Measurements from ENCODE around the gene MSLN. TPM values are rescaled to one million over a fixed set of nuclear protein-coding genes. Genes with fewer than 3 reads are reported as not detected.

MSLN gene
- total RNA-seq, 2 experiments from 2014 or later: not detected

DNA sequence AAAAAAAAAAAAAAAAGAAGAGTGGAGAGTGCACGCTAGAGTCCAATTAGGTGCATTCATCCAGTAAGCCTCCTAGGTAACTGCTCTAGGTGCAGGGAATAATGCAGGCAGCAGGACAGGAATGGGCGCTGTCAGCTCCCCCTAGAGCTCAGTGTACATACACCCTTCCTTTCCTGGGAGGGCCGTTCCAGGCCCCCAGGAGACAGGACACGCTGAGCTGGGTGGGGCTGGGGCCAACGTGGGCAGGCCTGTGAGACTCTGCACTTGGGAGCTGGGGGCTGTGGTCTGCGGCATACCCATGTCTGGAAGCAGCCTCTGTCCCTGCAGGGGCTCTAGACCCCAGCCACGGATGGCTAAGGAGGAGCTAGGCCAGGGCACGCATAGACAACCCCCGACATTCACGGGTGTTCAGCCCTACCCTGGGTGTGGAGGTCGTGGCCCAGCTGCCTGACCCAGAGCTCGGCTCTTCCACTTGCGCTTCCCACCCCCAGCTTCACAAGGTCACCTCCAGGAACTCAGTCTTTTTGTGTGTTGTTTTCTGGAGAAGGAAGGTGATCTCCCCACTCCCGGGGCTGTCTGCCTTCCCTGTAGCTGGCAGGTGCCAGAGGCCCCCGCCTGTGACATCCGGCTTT is 40.6 kb upstream of the MSLN start:
- Mint-ChIP-seq H3K4me3 (peak overlapping the region; percentile 78), H3K4me1 (ENCODE audit: low read depth) (peaks cover 28% of the 10 kb centered on the region), H3K27ac (peak overlapping the region; percentile 78), H3K36me3 (ENCODE audit: low read depth) (no peaks in the 10 kb centered on the region), H3K27me3 (no peaks in the 10 kb centered on the region), H3K9me3 (no peaks in the 10 kb centered on the region)
- peak; percentile 14 for ATAC-seq
- ChIA-PET CTCF (interaction anchor here (0.7 to 19.6 kb wide), 14 partner anchors 8 to 338 kb away, joined by 3 to 207 read pairs (median 4); partner anchors contain the start of genes CHTF18, CIAO3, METRN and STUB1), POLR2A (interaction anchor here (0.6 to 8.1 kb wide), 11 partner anchors 8 to 263 kb away, joined by 3 to 84 read pairs (median 4); partner anchors contain the start of genes CIAO3, HAGHL and WDR24)
- DNase-seq: peak; percentile 42
- TF ChIP-seq, protein P1, sequence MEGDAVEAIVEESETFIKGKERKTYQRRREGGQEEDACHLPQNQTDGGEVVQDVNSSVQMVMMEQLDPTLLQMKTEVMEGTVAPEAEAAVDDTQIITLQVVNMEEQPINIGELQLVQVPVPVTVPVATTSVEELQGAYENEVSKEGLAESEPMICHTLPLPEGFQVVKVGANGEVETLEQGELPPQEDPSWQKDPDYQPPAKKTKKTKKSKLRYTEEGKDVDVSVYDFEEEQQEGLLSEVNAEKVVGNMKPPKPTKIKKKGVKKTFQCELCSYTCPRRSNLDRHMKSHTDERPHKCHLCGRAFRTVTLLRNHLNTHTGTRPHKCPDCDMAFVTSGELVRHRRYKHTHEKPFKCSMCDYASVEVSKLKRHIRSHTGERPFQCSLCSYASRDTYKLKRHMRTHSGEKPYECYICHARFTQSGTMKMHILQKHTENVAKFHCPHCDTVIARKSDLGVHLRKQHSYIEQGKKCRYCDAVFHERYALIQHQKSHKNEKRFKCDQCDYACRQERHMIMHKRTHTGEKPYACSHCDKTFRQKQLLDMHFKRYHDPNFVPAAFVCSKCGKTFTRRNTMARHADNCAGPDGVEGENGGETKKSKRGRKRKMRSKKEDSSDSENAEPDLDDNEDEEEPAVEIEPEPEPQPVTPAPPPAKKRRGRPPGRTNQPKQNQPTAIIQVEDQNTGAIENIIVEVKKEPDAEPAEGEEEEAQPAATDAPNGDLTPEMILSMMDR (IDR thresholded peaks at IDR 0.05): no peak
- intact Hi-C loops (cut with micrococcal nuclease): no loop called here

DNA sequence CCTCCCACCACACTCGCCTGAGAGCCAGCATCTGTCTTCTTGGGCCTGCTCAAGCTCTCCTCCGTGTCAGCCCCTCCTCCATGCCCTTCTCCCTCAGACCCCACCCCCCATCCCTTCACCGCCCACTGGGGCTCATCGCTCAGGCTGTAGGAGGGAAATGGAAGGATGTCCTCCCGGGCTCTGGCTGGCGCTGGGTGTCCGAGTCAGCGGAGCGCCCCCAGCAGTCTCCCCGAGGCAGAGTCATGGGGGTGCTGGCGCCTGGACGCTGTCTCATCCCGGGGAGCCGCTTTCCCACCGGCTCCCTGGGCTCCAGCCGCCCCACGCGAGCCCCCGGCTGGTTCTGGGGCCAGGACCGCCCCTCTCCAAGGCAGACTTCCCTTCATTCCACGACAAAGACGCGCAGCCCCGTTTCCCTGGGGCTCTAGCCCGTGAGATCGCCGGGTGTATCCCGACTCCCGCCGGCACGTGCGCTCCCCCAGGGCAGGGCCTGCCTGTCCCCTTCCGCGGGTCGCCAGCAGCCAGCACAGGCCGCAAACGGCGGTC is 40.0 kb upstream of the MSLN start:
- Mint-ChIP-seq H3K27me3 (no peaks in the 10 kb centered on the region), H3K36me3 (ENCODE audit: low read depth) (no peaks in the 10 kb centered on the region), H3K9me3 (no peaks in the 10 kb centered on the region), H3K4me1 (ENCODE audit: low read depth) (peaks cover 29% of the 10 kb centered on the region), H3K4me3 (peak overlapping the region; percentile 78), H3K27ac (peak overlapping the region; percentile 78)
- ChIA-PET POLR2A (interaction anchor here (0.6 to 8.1 kb wide), 12 partner anchors 8 to 263 kb away, joined by 3 to 84 read pairs (median 4); partner anchors contain the start of genes CIAO3, HAGHL and WDR24), CTCF (interaction anchor here (0.7 to 19.6 kb wide), 17 partner anchors 8 to 72 kb away, joined by 3 to 207 read pairs (median 4); partner anchors contain the start of genes CHTF18, CIAO3, METRN and STUB1)
- intact Hi-C loops (cut with micrococcal nuclease): no loop called here
- ATAC-seq (peak; percentile 65), DNase-seq (peak; percentile 86)
- TF ChIP-seq, protein P1 (IDR thresholded peaks at IDR 0.05): peak; percentile 38

DNA sequence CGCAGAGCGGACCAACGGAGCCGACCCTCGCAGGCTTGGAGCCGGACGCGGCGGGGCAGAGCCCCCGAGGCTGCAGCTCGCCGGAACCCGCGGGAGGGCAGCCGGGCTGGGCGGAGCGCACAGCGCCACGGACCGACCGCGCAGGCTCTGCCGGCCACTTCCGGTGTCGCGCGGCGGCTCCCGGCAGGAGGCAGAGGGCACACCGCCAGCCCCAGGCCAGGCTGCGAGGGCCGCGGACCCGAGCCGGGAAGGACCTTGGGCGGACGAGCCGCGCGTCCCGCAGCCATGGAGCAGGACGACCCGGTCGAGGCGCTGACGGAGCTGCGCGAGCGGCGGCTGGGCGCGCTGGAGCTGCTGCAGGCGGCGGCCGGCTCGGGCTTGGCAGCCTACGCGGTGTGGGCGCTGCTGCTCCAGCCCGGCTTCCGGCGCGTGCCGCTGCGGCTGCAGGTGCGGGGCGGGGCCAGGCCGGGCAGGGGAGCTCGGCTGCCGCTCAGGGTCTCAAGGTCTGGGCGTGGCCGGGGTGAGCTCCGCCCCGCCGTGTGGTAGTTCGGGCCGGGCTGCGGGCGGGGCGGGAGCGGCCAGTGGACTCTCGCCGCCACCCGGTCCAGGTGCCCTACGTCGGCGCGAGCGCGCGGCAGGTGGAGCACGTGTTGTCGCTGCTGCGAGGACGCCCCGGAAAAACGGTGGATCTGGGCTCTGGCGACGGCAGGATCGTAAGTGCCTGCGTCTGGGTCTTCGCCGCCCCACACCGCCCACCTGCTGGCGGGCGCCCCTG is 39.4 kb upstream of the MSLN start, which contains the start of gene ANTKMT:
Gene ANTKMT, plus strand, starts transcription at position 157 of the 775 bp plus-strand sequence. Its CDS starts 129 bp downstream, at position 286.
- TF ChIP-seq, protein P1 (IDR thresholded peaks at IDR 0.05): no peak
- intact Hi-C loops (cut with micrococcal nuclease): no loop called here
- Mint-ChIP-seq H3K9me3 (no peaks in the 10 kb centered on the region), H3K27me3 (no peaks in the 10 kb centered on the region), H3K36me3 (ENCODE audit: low read depth) (no peaks in the 10 kb centered on the region), H3K4me3 (peak within 1 kb of the TSS; percentile 78), H3K27ac (peak within 1 kb of the TSS; percentile 78), H3K4me1 (ENCODE audit: low read depth) (peaks cover 26% of the 10 kb centered on the region)
- CTCF ChIA-PET: interaction anchor here (0.7 to 19.6 kb wide), 8 partner anchors 9 to 82 kb away, joined by 3 to 207 read pairs (median 6); partner anchors contain the start of genes CIAO3 and METRN
- DNase-seq: peak; percentile 85
- POLR2A ChIA-PET: interaction anchor here (0.8 to 8.1 kb wide), 8 partner anchors 7 to 195 kb away, joined by 3 to 84 read pairs (median 8); partner anchors contain the start of genes CIAO3 and HAGHL
- ATAC-seq: peak; percentile 67

DNA sequence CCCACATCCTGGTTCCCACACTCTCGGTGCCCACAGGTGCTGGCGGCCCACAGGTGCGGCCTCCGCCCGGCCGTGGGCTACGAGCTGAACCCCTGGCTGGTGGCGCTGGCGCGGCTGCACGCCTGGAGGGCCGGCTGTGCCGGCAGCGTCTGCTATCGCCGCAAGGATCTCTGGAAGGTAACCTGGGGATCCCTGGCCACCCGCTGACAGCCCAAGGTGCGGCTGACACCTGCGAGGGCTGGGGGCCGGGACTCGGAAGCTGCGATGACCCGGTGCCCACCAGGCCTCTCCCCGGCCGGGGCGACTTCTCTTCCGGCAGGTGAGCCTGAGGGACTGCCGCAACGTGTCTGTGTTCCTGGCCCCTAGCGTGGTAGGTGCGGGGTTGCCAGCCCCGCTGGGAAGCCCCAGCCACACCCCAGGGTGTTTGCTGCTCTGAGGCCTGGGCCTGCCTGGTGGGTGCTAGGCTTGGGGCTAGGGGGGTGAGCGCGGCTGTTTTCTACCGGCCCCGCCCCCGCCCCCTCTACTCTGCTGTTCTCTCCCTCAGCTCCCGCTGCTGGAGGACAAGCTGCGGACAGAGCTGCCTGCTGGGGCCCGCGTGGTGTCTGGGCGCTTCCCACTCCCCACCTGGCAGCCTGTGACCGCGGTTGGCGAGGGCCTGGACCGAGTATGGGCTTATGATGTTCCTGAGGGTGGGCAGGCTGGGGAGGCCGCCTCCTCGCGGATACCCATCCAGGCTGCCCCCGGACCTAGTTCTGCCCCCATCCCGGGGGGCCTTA is 38.6 kb upstream of the MSLN start:
- Mint-ChIP-seq H3K4me3 (peak overlapping the region; percentile 64), H3K9me3 (no peaks in the 10 kb centered on the region), H3K4me1 (ENCODE audit: low read depth) (peaks cover 22% of the 10 kb centered on the region), H3K27me3 (no peaks in the 10 kb centered on the region), H3K27ac (no peak overlapping the region), H3K36me3 (ENCODE audit: low read depth) (no peaks in the 10 kb centered on the region)
- intact Hi-C loops (cut with micrococcal nuclease): no loop called here
- DNase-seq (peak; percentile 37), ATAC-seq (no peak)
- ChIA-PET CTCF (interaction anchor here (0.8 to 19.6 kb wide), 8 partner anchors 8 to 82 kb away, joined by 3 to 207 read pairs (median 6); partner anchors contain the start of genes CIAO3 and METRN), POLR2A (interaction anchor here (0.7 to 8.1 kb wide), 6 partner anchors 8 to 80 kb away, joined by 3 to 84 read pairs (median 8); partner anchors contain the start of gene CIAO3)
- TF ChIP-seq, protein P1 (IDR thresholded peaks at IDR 0.05): no peak
